H9 (cell line): Measurements from ENCODE around the gene DCPS. TPM values are rescaled to one million over a fixed set of nuclear protein-coding genes. Genes with fewer than 3 reads are reported as not detected.

Experiments used
- DNase-seq: peaks from one replicate; pipeline ENCODE4 v3.0.0-alpha.2; 2017
- H2AFZ ChIP-seq: one replicate; pipeline ENCODE4 v1.6.1; 2013; ENCODE audit warnings: mild to moderate bottlenecking, low read length, control low read depth, moderate library complexity
- H2AK5ac ChIP-seq: 2 replicates; pipeline ENCODE4 v1.6.1; 2013; ENCODE audit warnings: low read length, control low read depth, mixed read lengths; ENCODE audit not compliant: insufficient read length
- H2BK120ac ChIP-seq: one replicate; pipeline ENCODE4 v1.6.1; 2013; ENCODE audit warnings: low read depth, mild to moderate bottlenecking, low read length, control low read depth, inconsistent platforms; ENCODE audit not compliant: poor library complexity, severe bottlenecking
- H2BK12ac ChIP-seq: 2 replicates; pipeline ENCODE4 v1.6.1; 2013; ENCODE audit warnings: low read length, control low read depth, mixed read lengths, low read depth; ENCODE audit not compliant: insufficient read length
- H2BK15ac ChIP-seq: 2 replicates; pipeline ENCODE4 v1.6.1; 2013; ENCODE audit warnings: low read depth, low read length, control low read depth
- H2BK20ac ChIP-seq: one replicate; pipeline ENCODE4 v1.6.1; 2013; ENCODE audit warnings: low read depth, mild to moderate bottlenecking, low read length, control low read depth, inconsistent platforms; ENCODE audit not compliant: poor library complexity, severe bottlenecking
- H2BK5ac ChIP-seq: 2 replicates; pipeline ENCODE4 v1.6.1; 2013; ENCODE audit warnings: low read length, control low read depth, mixed read lengths; ENCODE audit not compliant: insufficient read length
- H3K14ac ChIP-seq: 2 replicates; pipeline ENCODE4 v1.6.1; 2013; ENCODE audit warnings: low read length, control low read depth; ENCODE audit not compliant: insufficient read depth
- H3K18ac ChIP-seq: 2 replicates; pipeline ENCODE4 v1.6.1; 2013; ENCODE audit warnings: low read depth, mild to moderate bottlenecking, mixed read lengths, low read length, control low read depth; ENCODE audit not compliant: insufficient read length
- H3K23ac ChIP-seq: 2 replicates; pipeline ENCODE4 v1.6.1; 2013; ENCODE audit warnings: low read length, control low read depth, mixed read lengths, low read depth; ENCODE audit not compliant: insufficient read length
- H3K23me2 ChIP-seq: 2 replicates; pipeline ENCODE4 v1.6.1; 2013; ENCODE audit warnings: low read depth, mild to moderate bottlenecking, mixed read lengths, low read length, control low read depth; ENCODE audit not compliant: insufficient read length, poor library complexity, severe bottlenecking
- H3K27ac ChIP-seq: 2 replicates; pipeline ENCODE4 v1.5.1; 2013; ENCODE audit warnings: low read length, control low read depth, mixed read lengths, low read depth; ENCODE audit not compliant: insufficient read length
- H3K27me3 ChIP-seq: 2 replicates; pipeline ENCODE4 v1.6.1; 2013; ENCODE audit warnings: low read length, control low read depth, inconsistent platforms; ENCODE audit not compliant: insufficient read depth
- H3K4ac ChIP-seq: 2 replicates; pipeline ENCODE4 v1.6.1; 2013; ENCODE audit warnings: low read depth, mild to moderate bottlenecking, control low read depth, inconsistent platforms, low read length, moderate library complexity
- H3K4me1 ChIP-seq: 2 replicates; pipeline ENCODE4 v1.6.1; 2013; ENCODE audit warnings: low read length, control low read depth, inconsistent platforms; ENCODE audit not compliant: insufficient read depth
- H3K4me2 ChIP-seq: 2 replicates; pipeline ENCODE4 v1.6.1; 2013; ENCODE audit warnings: low read length, control low read depth, mixed read lengths; ENCODE audit not compliant: insufficient read length, insufficient read depth
- H3K56ac ChIP-seq: 2 replicates; pipeline ENCODE4 v1.6.1; 2013; ENCODE audit warnings: low read depth, mild to moderate bottlenecking, mixed read lengths, low read length, control low read depth; ENCODE audit not compliant: insufficient read length
- H3K79me1 ChIP-seq: 2 replicates; pipeline ENCODE4 v1.6.1; 2013; ENCODE audit warnings: low read depth, mild to moderate bottlenecking, moderate library complexity, low read length, control low read depth, inconsistent platforms; ENCODE audit not compliant: insufficient read depth, poor library complexity, severe bottlenecking
- H3K79me2 ChIP-seq: 2 replicates; pipeline ENCODE4 v1.6.1; 2013; ENCODE audit warnings: low read length, control low read depth, inconsistent platforms; ENCODE audit not compliant: insufficient read depth
- H3K9ac ChIP-seq: 2 replicates; pipeline ENCODE4 v1.6.1; 2013; ENCODE audit warnings: low read length, control low read depth, mixed read lengths; ENCODE audit not compliant: insufficient read length; ENCODE audit errors: extremely low read depth
- H3K9me3 ChIP-seq: one replicate; pipeline ENCODE4 v1.6.1; 2013; ENCODE audit warnings: low read depth, low read length, inconsistent platforms; ENCODE audit not compliant: control insufficient read depth
- H3T11ph ChIP-seq: one replicate; pipeline ENCODE4 v1.6.1; 2013; ENCODE audit warnings: mild to moderate bottlenecking, low read length, control low read depth, inconsistent platforms
- H4K20me1 ChIP-seq: one replicate; pipeline ENCODE4 v1.6.1; 2013; ENCODE audit not compliant: control insufficient read depth, insufficient read length, insufficient read depth
- H4K5ac ChIP-seq: 2 replicates; pipeline ENCODE4 v1.6.1; 2013; ENCODE audit warnings: low read depth, mild to moderate bottlenecking, mixed read lengths, low read length, control low read depth; ENCODE audit not compliant: insufficient read length
- H4K8ac ChIP-seq: replicated peaks from 2 replicates; pipeline ENCODE4 v1.6.1; 2013; ENCODE audit warnings: low read length, control low read depth, mixed read lengths, low read depth; ENCODE audit not compliant: insufficient read length
- H4K91ac ChIP-seq: 2 replicates; pipeline ENCODE4 v1.6.1; 2013; ENCODE audit warnings: low read depth, mild to moderate bottlenecking, moderate library complexity, mixed read lengths, low read length, control low read depth; ENCODE audit not compliant: insufficient read length
- H3K27ac Mint-ChIP-seq, 3 experiments: 2 replicates in 2 of 3; 3 replicates in 1 of 3; pipeline ENCODE4 v1.8.0; 2020 to 2021; ENCODE audit warnings: mixed read lengths in 3 of 3, mild to moderate bottlenecking in 1 of 3, moderate library complexity in 1 of 3
- H3K27me3 Mint-ChIP-seq: 2 replicates; pipeline ENCODE4 v1.8.0; 2021; ENCODE audit warnings: low read depth, mild to moderate bottlenecking, moderate library complexity, mixed read lengths
- H3K36me3 Mint-ChIP-seq, 3 experiments: 2 replicates in 2 of 3; 3 replicates in 1 of 3; pipeline ENCODE4 v1.8.0; 2020 to 2021; ENCODE audit warnings: low read depth in 3 of 3, mixed read lengths in 3 of 3; ENCODE audit not compliant: insufficient read depth in 1 of 3
- H3K4me1 Mint-ChIP-seq, 2 experiments: 2 replicates each; pipeline ENCODE4 v1.8.0; 2020; ENCODE audit warnings: mixed read lengths in 2 of 2
- H3K4me3 Mint-ChIP-seq, 2 experiments: 2 replicates in 1 of 2; 3 replicates in 1 of 2; pipeline ENCODE4 v1.8.0; 2020 to 2021; ENCODE audit warnings: mild to moderate bottlenecking in 2 of 2, mixed read lengths in 2 of 2, moderate library complexity in 1 of 2
- H3K9me3 Mint-ChIP-seq, 2 experiments: 2 replicates in 1 of 2; 3 replicates in 1 of 2; pipeline ENCODE4 v1.8.0; 2020; ENCODE audit warnings: mild to moderate bottlenecking in 2 of 2, mixed read lengths in 2 of 2, moderate library complexity in 1 of 2
- CTCF ChIP-seq: fragments of 200-600 bp; sonication (generic); conservative IDR thresholded peaks from 3 replicates; pipeline ENCODE4 v1.8.0; 2021; ENCODE audit warnings: antibody characterized with exemption, mild to moderate bottlenecking
- WGBS: extraction: QIAGEN DNeasy Blood & Tissue Kit; methylation state at CpG from one replicate; pipeline ENCODE4 v1.1.7; 2013; ENCODE audit warnings: missing lambda C conversion rate, low lambda C conversion rate, mixed read lengths; ENCODE audit not compliant: insufficient read length; ENCODE audit errors: extremely low coverage; 5-methylcytosine and 5-hydroxymethylcytosine counted together
- total RNA-seq: library from RNA; stranded (reverse); gene quantifications from 2 replicates; pipeline ENCODE4 v1.2.1, GENCODE V29; 2021

DCPS gene
- total RNA-seq, 1 experiment from 2014 or later = 27.7 TPM

- H3K79me1 ChIP-seq = no peaks in the 10 kb centered on the region
- no peak overlapping the region for H3T11ph ChIP-seq
- no peak overlapping the region for H4K91ac ChIP-seq
- no peak overlapping the region for H4K8ac ChIP-seq
- H3K79me2 ChIP-seq = no peaks in the 10 kb centered on the region
- H2BK12ac ChIP-seq = no peak overlapping the region
- no peak overlapping the region for H2BK5ac ChIP-seq
- H2AK5ac ChIP-seq = no peak overlapping the region
- no peak overlapping the region for H3K18ac ChIP-seq
- no peak overlapping the region for H3K27ac ChIP-seq
- no peak for TF ChIP-seq CTCF
- no peak overlapping the region for H2BK120ac ChIP-seq
- no peaks in the 10 kb centered on the region for H3K27me3 Mint-ChIP-seq
- H3K4ac ChIP-seq = no peak overlapping the region
- H2BK15ac ChIP-seq = no peak overlapping the region
- no peak for DNase-seq
- no peak overlapping the region for H2BK20ac ChIP-seq
- WGBS = no CpG with 5 or more reads among the region's 4 CpGs
- H3K27me3 ChIP-seq = no peaks in the 10 kb centered on the region
- no peak overlapping the region for H3K56ac ChIP-seq
- H3K9me3 Mint-ChIP-seq = no peaks in the 10 kb centered on the region; a peak in 1 of 5 replicates
- H3K4me1 ChIP-seq = no peaks in the 10 kb centered on the region
- no peaks in the 10 kb centered on the region for H3K9me3 ChIP-seq
- no peak overlapping the region for H3K4me3 Mint-ChIP-seq
- H2AFZ ChIP-seq = no peak overlapping the region
- no peak overlapping the region for H3K14ac ChIP-seq
- H3K36me3 Mint-ChIP-seq = no peaks in the 10 kb centered on the region; a peak in 1 of 7 replicates
- no peak overlapping the region for H3K23ac ChIP-seq
- no peaks in the 10 kb centered on the region for H4K20me1 ChIP-seq
- H4K5ac ChIP-seq = no peak overlapping the region
- H3K4me2 ChIP-seq = no peak overlapping the region
- H3K27ac Mint-ChIP-seq = peak overlapping the region in 2 of 3 experiments; percentile 42 to 81; a peak in 4 of 7 replicates
- peaks cover 13 to 17% of the 10 kb centered on the region in 2 experiments for H3K4me1 Mint-ChIP-seq
- no peak overlapping the region for H3K9ac ChIP-seq
- no peaks in the 10 kb centered on the region for H3K23me2 ChIP-seq
Measured at GRCh38 chr11:126392633-126393013, 88.8 kb downstream of the DCPS start.
